Natural killer cell (primary cell): ENCODE data around the gene IGF2R. TPM values are rescaled to one million over a fixed set of nuclear protein-coding genes. Genes with fewer than 3 reads are reported as not detected.

Experiments used
- ATAC-seq, 3 donors: fragments of 150-1000 bp in 2 of 3; fragments of 200-7000 bp in 1 of 3; cut with Tn5 transposase; 1 replicate in 1 of 3; 2 replicates in 2 of 3; pipeline ENCODE4 v1.10.0; 2021; ENCODE audit warnings: mild to moderate bottlenecking in 2 of 3, moderate library complexity in 2 of 3
- DNase-seq, 2 donors: peaks; one replicate each; pipeline versions ENCODE4 v3.0.0 to v3.0.0-alpha.2; 2013 to 2021; ENCODE audit warnings: mixed read lengths in 1 of 2
- H3K27ac ChIP-seq: one replicate; pipeline ENCODE4 v1.5.1; 2013; ENCODE audit warnings: mild to moderate bottlenecking, low read length
- H3K27me3 ChIP-seq: one replicate; pipeline ENCODE4 v1.6.1; 2013; ENCODE audit warnings: low read length; ENCODE audit not compliant: control insufficient read depth, insufficient read depth
- H3K36me3 ChIP-seq: one replicate; pipeline ENCODE4 v1.6.1; 2013; ENCODE audit warnings: low read length; ENCODE audit not compliant: control insufficient read depth, insufficient read depth
- H3K4me1 ChIP-seq: one replicate; pipeline ENCODE4 v1.6.1; 2013; ENCODE audit warnings: low read length; ENCODE audit not compliant: control insufficient read depth, insufficient read depth
- H3K4me3 ChIP-seq: one replicate; pipeline ENCODE4 v1.5.1; 2013; ENCODE audit warnings: low read length
- H3K9me3 ChIP-seq: one replicate; pipeline ENCODE4 v1.6.1; 2013; ENCODE audit warnings: low read length; ENCODE audit not compliant: control insufficient read depth, insufficient read depth
- H3K27ac Mint-ChIP-seq, 2 donors: one replicate each; pipeline ENCODE4 v1.8.0; 2022; ENCODE audit warnings: mild to moderate bottlenecking in 2 of 2, mixed read lengths in 2 of 2, moderate library complexity in 1 of 2
- H3K27me3 Mint-ChIP-seq, 2 donors: one replicate each; pipeline ENCODE4 v1.8.0; 2022; ENCODE audit warnings: low read depth in 2 of 2, mixed read lengths in 2 of 2
- H3K36me3 Mint-ChIP-seq: one replicate; pipeline ENCODE4 v1.8.0; 2022; ENCODE audit warnings: mixed read lengths
- H3K4me1 Mint-ChIP-seq, 2 donors: one replicate each; pipeline ENCODE4 v1.8.0; 2022; ENCODE audit warnings: mixed read lengths in 2 of 2
- H3K4me3 Mint-ChIP-seq: one replicate; pipeline ENCODE4 v1.8.0; 2022; ENCODE audit warnings: mild to moderate bottlenecking, moderate library complexity, mixed read lengths
- H3K9me3 Mint-ChIP-seq, 2 donors: one replicate each; pipeline ENCODE4 v1.8.0; 2022; ENCODE audit warnings: mixed read lengths in 2 of 2
- CTCF ChIP-seq: fragments of 200-600 bp; IDR thresholded peaks from one replicate; pipeline ENCODE4 v1.8.0; 2022; ENCODE audit warnings: antibody characterized with exemption
- WGBS: methylation state at CpG from one replicate; pipeline ENCODE4 v1.1.7; 2013; ENCODE audit warnings: missing lambda C conversion rate; ENCODE audit not compliant: insufficient coverage; 5-methylcytosine and 5-hydroxymethylcytosine counted together
- intact Hi-C: fragments of 100-400 bp; cut with micrococcal nuclease; formaldehyde crosslinking; loops from one replicate; pipeline ENCODE4 v1.14.2; 2022
- total RNA-seq, 4 donors: library from RNA; stranded (reverse); fragments of 120-200 nt in 1 of 4; gene quantifications; one replicate each; pipeline versions ENCODE4 v1.2.3 to v1.2.4, GENCODE V29; 2013 to 2022

Gene IGF2R
- total RNA-seq, 3 donors from 2014 or later (not counting 1 experiment from before 2014, with no cell fraction given): 208 to 282 (median 253) TPM

GRCh38 chr6:160127270-160128124, 158.6 kb downstream of the IGF2R start:
- no peaks in the 10 kb centered on the region for H3K4me1 ChIP-seq
- no peak for ATAC-seq
- Mint-ChIP-seq H3K27me3 (no peaks in the 10 kb centered on the region), H3K27ac (no peak overlapping the region), H3K36me3 (no peaks in the 10 kb centered on the region), H3K4me1 (peaks cover 6 to 8% of the 10 kb centered on the region in 2 donors), H3K4me3 (no peak overlapping the region), H3K9me3 (no peaks in the 10 kb centered on the region)
- intact Hi-C loops: no loop called here
- 95% methylated on average over 16 of the region's 16 CpGs for WGBS
- H3K27me3 ChIP-seq: no peaks in the 10 kb centered on the region
- TF ChIP-seq CTCF: no peak
- no peak overlapping the region for H3K4me3 ChIP-seq
- no peaks in the 10 kb centered on the region for H3K36me3 ChIP-seq
- no peaks in the 10 kb centered on the region for H3K9me3 ChIP-seq
- DNase-seq: no peak
- no peak overlapping the region for H3K27ac ChIP-seq

- H3K27me3 ChIP-seq: no peaks in the 10 kb centered on the region
- Mint-ChIP-seq H3K9me3 (no peaks in the 10 kb centered on the region), H3K36me3 (no peaks in the 10 kb centered on the region), H3K27me3 (no peaks in the 10 kb centered on the region), H3K4me1 (peaks cover 6 to 8% of the 10 kb centered on the region in 2 donors), H3K4me3 (no peak overlapping the region), H3K27ac (no peak overlapping the region)
- no peak overlapping the region for H3K27ac ChIP-seq
- ATAC-seq: no peak
- DNase-seq: no peak
- 97% methylated on average over 3 of the region's 3 CpGs for WGBS
- no peaks in the 10 kb centered on the region for H3K36me3 ChIP-seq
- TF ChIP-seq CTCF: no peak
- no peaks in the 10 kb centered on the region for H3K4me1 ChIP-seq
- intact Hi-C loops: no loop called here
- no peak overlapping the region for H3K4me3 ChIP-seq
- H3K9me3 ChIP-seq: no peaks in the 10 kb centered on the region
These were observed 159.3 kb downstream of the IGF2R start for GRCh38 chr6:160128125-160128683.

GRCh38 chr6:160128879-160129516, 160.1 kb downstream of the IGF2R start:
- peak overlapping the region in 1 of 2 donors; percentile 21 for H3K27ac Mint-ChIP-seq
- no peaks in the 10 kb centered on the region for H3K9me3 Mint-ChIP-seq
- no peaks in the 10 kb centered on the region for H3K27me3 ChIP-seq
- no peaks in the 10 kb centered on the region for H3K36me3 Mint-ChIP-seq
- ATAC-seq: no peak
- no peak overlapping the region for H3K27ac ChIP-seq
- intact Hi-C loops: no loop called here
- no peaks in the 10 kb centered on the region for H3K9me3 ChIP-seq
- no peak for DNase-seq
- 62% methylated on average over 6 of the region's 6 CpGs for WGBS
- no peak for TF ChIP-seq CTCF
- H3K36me3 ChIP-seq: no peaks in the 10 kb centered on the region
- H3K4me3 ChIP-seq: no peak overlapping the region
- H3K4me3 Mint-ChIP-seq: no peak overlapping the region
- peaks cover 0 to under 1% of the 10 kb centered on the region in 2 donors for H3K4me1 Mint-ChIP-seq
- H3K4me1 ChIP-seq: no peaks in the 10 kb centered on the region
- H3K27me3 Mint-ChIP-seq: no peaks in the 10 kb centered on the region
